K562 (cell line): ENCODE measurements around the gene IMPA2. TPM values are rescaled to one million over a fixed set of nuclear protein-coding genes. Genes with fewer than 3 reads are reported as not detected.

Source experiments
- CTBP1 ChIP-seq: fragments of 450-650 bp; IDR thresholded peaks from 2 replicates; pipeline ENCODE4 v1.6.1; 2016; ENCODE audit warnings: borderline replicate concordance
- HBP1 ChIP-seq: fragments of 450-650 bp; formaldehyde crosslinking; IDR thresholded peaks from 2 replicates; pipeline ENCODE4 v1.4.0; 2022; ENCODE audit warnings: missing genetic modification characterization
- ILF3 ChIP-seq: fragments of 450-650 bp; IDR thresholded peaks from 2 replicates; pipeline ENCODE4 v1.6.1; 2018; ENCODE audit warnings: antibody characterized with exemption, mild to moderate bottlenecking, moderate library complexity, borderline replicate concordance
- JUND ChIP-seq, 2 experiments: IDR thresholded peaks; 2 replicates in 1 of 2; 3 replicates in 1 of 2; pipeline ENCODE4 v1.6.1; 2011; ENCODE audit warnings: borderline replicate concordance in 2 of 2, low read depth in 2 of 2, low read length in 2 of 2, improper control_type of control experiment in 1 of 2, missing biosample characterization in 1 of 2, missing genetic modification characterization in 1 of 2, missing genetic modification reagents in 1 of 2
- NR4A1 ChIP-seq, 2 experiments: fragments of 250-450 bp in 1 of 2; fragments of 450-650 bp in 1 of 2; sonication (Bioruptor Pico) in 1 of 2; IDR thresholded peaks; 2 replicates each; pipeline versions ENCODE4 v1.4.0 to v1.6.1; 2016 to 2020; ENCODE audit warnings: mild to moderate bottlenecking in 2 of 2, missing compliant biosample characterization in 1 of 2, missing genetic modification characterization in 1 of 2, moderate library complexity in 1 of 2
- SRSF9 ChIP-seq: fragments of 200-400 bp; formaldehyde crosslinking; IDR thresholded peaks from 2 replicates; pipeline ENCODE4 v1.6.1; 2017; ENCODE audit warnings: low read depth, low read length, borderline replicate concordance
- TCF3 ChIP-seq: sonication (generic); formaldehyde crosslinking; IDR thresholded peaks from 2 replicates; pipeline ENCODE4 v1.4.0; 2020; ENCODE audit warnings: mild to moderate bottlenecking, missing genetic modification reagents
- ZFP91 ChIP-seq: sonication (generic); formaldehyde crosslinking; IDR thresholded peaks from 2 replicates; pipeline ENCODE4 v1.8.0; 2022; ENCODE audit warnings: mild to moderate bottlenecking, missing genetic modification reagents
- ZKSCAN3 ChIP-seq: fragments of 250-450 bp; sonication (Bioruptor Pico); IDR thresholded peaks from 2 replicates; pipeline ENCODE4 v1.4.0; 2020
- ZNF217 ChIP-seq: sonication (generic); formaldehyde crosslinking; IDR thresholded peaks from 2 replicates; pipeline ENCODE4 v1.8.0; 2022; ENCODE audit warnings: mild to moderate bottlenecking, missing genetic modification reagents
- ZNF592 ChIP-seq: fragments of 450-650 bp; IDR thresholded peaks from 2 replicates; pipeline ENCODE4 v1.6.1; 2017; ENCODE audit warnings: antibody characterized with exemption, mild to moderate bottlenecking
- ZNF75A ChIP-seq: fragments of 450-650 bp; formaldehyde crosslinking; IDR thresholded peaks from 2 replicates; pipeline ENCODE4 v1.4.0; 2020; ENCODE audit warnings: mild to moderate bottlenecking
- polyA plus RNA-seq, 8 experiments: library from polyadenylated mRNA; depleted of rRNA in 4 of 8; stranded (reverse) in 5 of 8; unstranded in 3 of 8; fragments of >200 nt; fragmentation: Nextera tagmentation in 2 of 8; fragmentation: Illumina TruSeq in 1 of 8; extraction: Ambion mirVana in 2 of 8; extraction: Trizol in 1 of 8; gene quantifications; 2 replicates each; pipeline versions ENCODE4 v1.2.1 to v1.2.3, GENCODE V29; 2011 to 2014; ENCODE audit warnings: inconsistent platforms in 1 of 8, missing spikeins in 1 of 8
- total RNA-seq, 7 experiments: library from RNA; depleted of rRNA in 6 of 7; stranded (reverse); fragments of >200 nt in 6 of 7; fragmentation: Illumina TruSeq in 2 of 7; extraction: Trizol in 2 of 7; gene quantifications; 2 replicates each; pipeline versions ENCODE4 v1.2.1 to v1.2.3, GENCODE V29; 2011 to 2021; ENCODE audit warnings: low replicate concordance in 1 of 7
- TF ChIP-seq, protein P1 (sequence below): fragments of 250-450 bp; sonication (Bioruptor Pico); IDR thresholded peaks from 2 replicates; pipeline ENCODE4 v1.8.0; 2021; ENCODE audit warnings: moderate library complexity, mild to moderate bottlenecking, inconsistent platforms
- TF ChIP-seq, protein P2 (sequence below), 2 experiments: IDR thresholded peaks; 2 replicates each; pipeline ENCODE4 v1.6.1; 2012; ENCODE audit warnings: improper control_type of control experiment in 2 of 2, low read depth in 2 of 2, low read length in 2 of 2, borderline replicate concordance in 1 of 2

Gene IMPA2
- total and polyA plus RNA-seq, 9 of the 15 experiments (the other 6 are each of a cell fraction or from before 2014, with no cell fraction given): 0.62 to 11.3 (median 5.7) TPM

GRCh38 chr18:11951390-11951851 is 29.9 kb upstream of the IMPA2 start (continued):
- TF ChIP-seq ILF3: no peak
- peak; percentile 59; the same call in 1 of the 2 replicates for TF ChIP-seq JUND (IDR thresholded peaks at IDR 0.05; ENCODE audit: borderline replicate concordance, low read depth, low read length)
- no peak; the same call in 2 of the 3 replicates for TF ChIP-seq JUND (tag; IDR thresholded peaks at IDR 0.05; ENCODE audit: borderline replicate concordance, low read depth, low read length)
- no peak; the same call in 1 of the 2 replicates for TF ChIP-seq ZNF592
- TF ChIP-seq, protein P1, sequence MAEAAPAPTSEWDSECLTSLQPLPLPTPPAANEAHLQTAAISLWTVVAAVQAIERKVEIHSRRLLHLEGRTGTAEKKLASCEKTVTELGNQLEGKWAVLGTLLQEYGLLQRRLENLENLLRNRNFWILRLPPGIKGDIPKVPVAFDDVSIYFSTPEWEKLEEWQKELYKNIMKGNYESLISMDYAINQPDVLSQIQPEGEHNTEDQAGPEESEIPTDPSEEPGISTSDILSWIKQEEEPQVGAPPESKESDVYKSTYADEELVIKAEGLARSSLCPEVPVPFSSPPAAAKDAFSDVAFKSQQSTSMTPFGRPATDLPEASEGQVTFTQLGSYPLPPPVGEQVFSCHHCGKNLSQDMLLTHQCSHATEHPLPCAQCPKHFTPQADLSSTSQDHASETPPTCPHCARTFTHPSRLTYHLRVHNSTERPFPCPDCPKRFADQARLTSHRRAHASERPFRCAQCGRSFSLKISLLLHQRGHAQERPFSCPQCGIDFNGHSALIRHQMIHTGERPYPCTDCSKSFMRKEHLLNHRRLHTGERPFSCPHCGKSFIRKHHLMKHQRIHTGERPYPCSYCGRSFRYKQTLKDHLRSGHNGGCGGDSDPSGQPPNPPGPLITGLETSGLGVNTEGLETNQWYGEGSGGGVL (CRISPR knock-in tag): no peak
- TF ChIP-seq NR4A1 (CRISPR knock-in tag; IDR thresholded peaks at IDR 0.05): no peak
- 0 out of 2 replicates have a peak, but pooled peaks have one; percentile 17 for TF ChIP-seq NR4A1 (tag; IDR thresholded peaks at IDR 0.05)
- no peak for TF ChIP-seq HBP1
- TF ChIP-seq, protein P2, sequence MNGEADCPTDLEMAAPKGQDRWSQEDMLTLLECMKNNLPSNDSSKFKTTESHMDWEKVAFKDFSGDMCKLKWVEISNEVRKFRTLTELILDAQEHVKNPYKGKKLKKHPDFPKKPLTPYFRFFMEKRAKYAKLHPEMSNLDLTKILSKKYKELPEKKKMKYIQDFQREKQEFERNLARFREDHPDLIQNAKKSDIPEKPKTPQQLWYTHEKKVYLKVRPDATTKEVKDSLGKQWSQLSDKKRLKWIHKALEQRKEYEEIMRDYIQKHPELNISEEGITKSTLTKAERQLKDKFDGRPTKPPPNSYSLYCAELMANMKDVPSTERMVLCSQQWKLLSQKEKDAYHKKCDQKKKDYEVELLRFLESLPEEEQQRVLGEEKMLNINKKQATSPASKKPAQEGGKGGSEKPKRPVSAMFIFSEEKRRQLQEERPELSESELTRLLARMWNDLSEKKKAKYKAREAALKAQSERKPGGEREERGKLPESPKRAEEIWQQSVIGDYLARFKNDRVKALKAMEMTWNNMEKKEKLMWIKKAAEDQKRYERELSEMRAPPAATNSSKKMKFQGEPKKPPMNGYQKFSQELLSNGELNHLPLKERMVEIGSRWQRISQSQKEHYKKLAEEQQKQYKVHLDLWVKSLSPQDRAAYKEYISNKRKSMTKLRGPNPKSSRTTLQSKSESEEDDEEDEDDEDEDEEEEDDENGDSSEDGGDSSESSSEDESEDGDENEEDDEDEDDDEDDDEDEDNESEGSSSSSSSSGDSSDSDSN (IDR thresholded peaks at IDR 0.05; ENCODE audit: borderline replicate concordance in 1 of 2, low read depth in 2 of 2, low read length in 2 of 2): 0 out of 4 replicates have a peak, but pooled peaks of 1 of the 2 experiments have one; percentile 21
- TF ChIP-seq CTBP1: peak; percentile 91; the same call in 1 of the 2 replicates
- TF ChIP-seq ZKSCAN3 (CRISPR knock-in tag): no peak
- no peak for TF ChIP-seq ZFP91 (CRISPR knock-in tag)
- TF ChIP-seq SRSF9: no peak
- peak; percentile 87 for TF ChIP-seq TCF3 (CRISPR knock-in tag)
- no peak for TF ChIP-seq ZNF75A
- TF ChIP-seq ZNF217: no peak
